Spleen (tissue), 11 donors: Measurements from ENCODE around the gene WDR72. TPM values are rescaled to one million over a fixed set of nuclear protein-coding genes. Genes with fewer than 3 reads are reported as not detected.

Experiments
- DNase-seq: peaks from one replicate; pipeline ENCODE4 v3.0.0-alpha.2; 2020
- H3K27ac ChIP-seq, 8 donors: fragments of 200-600 bp; sonication (generic) in 7 of 8; 1 replicate in 4 of 8; 2 replicates in 4 of 8; pipeline versions ENCODE4 v1.5.0 to v1.8.0; 2016 to 2021; ENCODE audit warnings: inconsistent platforms in 4 of 8, mild to moderate bottlenecking in 4 of 8, moderate library complexity in 1 of 8
- H3K27me3 ChIP-seq, 7 donors: fragments of 200-600 bp; sonication (generic) in 6 of 7; replicated peaks in 1 of 7; 1 replicate in 4 of 7; 2 replicates in 3 of 7; pipeline versions ENCODE4 v1.5.0 to v1.8.0; 2016 to 2021; ENCODE audit warnings: inconsistent platforms in 3 of 7, mild to moderate bottlenecking in 1 of 7
- H3K36me3 ChIP-seq, 6 donors: fragments of 200-600 bp; sonication (generic) in 5 of 6; 1 replicate in 4 of 6; 2 replicates in 2 of 6; pipeline versions ENCODE4 v1.5.0 to v1.8.0; 2016 to 2021; ENCODE audit warnings: inconsistent platforms in 2 of 6
- H3K4me1 ChIP-seq, 6 donors: fragments of 200-600 bp; sonication (generic) in 5 of 6; 1 replicate in 3 of 6; 2 replicates in 3 of 6; pipeline versions ENCODE4 v1.5.0 to v1.8.0; 2016 to 2021; ENCODE audit warnings: inconsistent platforms in 3 of 6
- H3K4me3 ChIP-seq, 8 donors: fragments of 200-600 bp; sonication (generic) in 7 of 8; 1 replicate in 4 of 8; 2 replicates in 4 of 8; pipeline versions ENCODE4 v1.5.0 to v1.8.0; 2016 to 2021; ENCODE audit warnings: inconsistent platforms in 4 of 8, mild to moderate bottlenecking in 4 of 8, moderate library complexity in 2 of 8
- H3K9me3 ChIP-seq, 8 donors: fragments of 200-600 bp; sonication (generic) in 7 of 8; 1 replicate in 4 of 8; 2 replicates in 4 of 8; pipeline versions ENCODE4 v1.5.0 to v1.8.0; 2016 to 2021; ENCODE audit warnings: inconsistent platforms in 4 of 8
- POLR2A ChIP-seq, 3 donors: fragments of 450-650 bp; IDR thresholded peaks; one replicate each; pipeline ENCODE4 v1.5.1; 2017; ENCODE audit warnings: antibody characterized with exemption in 3 of 3, mild to moderate bottlenecking in 1 of 3
- POLR2AphosphoS5 ChIP-seq, 3 donors: sonication (generic); formaldehyde crosslinking; IDR thresholded peaks; one replicate each; pipeline ENCODE4 v1.5.1; 2017; ENCODE audit warnings: antibody characterized with exemption in 3 of 3
- WGBS, 5 donors: extraction: QIAGEN DNeasy Blood & Tissue Kit in 3 of 5; methylation state at CpG; one replicate each; pipeline versions ENCODE4 v1.1.5 to v1.1.7; 2013 to 2018; 5-methylcytosine and 5-hydroxymethylcytosine counted together
- intact Hi-C: fragments of 100-400 bp; cut with DNase I; formaldehyde crosslinking; loops from one replicate; pipeline ENCODE4 v1.15.0; 2023; ENCODE audit warnings: low total_unique reads
- polyA plus RNA-seq, 3 donors: library from polyadenylated mRNA; stranded (reverse); fragments of 200-250 nt; gene quantifications; one replicate each; pipeline ENCODE4 v1.2.1, GENCODE V29; 2013
- small RNA-seq, 4 donors: library from RNA; depleted of rRNA; stranded (forward); fragments of <200 nt; gene quantifications; one replicate each; pipeline ENCODE3, GENCODE V24; 2016
- total RNA-seq, 7 donors: library from RNA; depleted of rRNA in 3 of 7; stranded (reverse); fragments of >200 nt in 3 of 7; fragmentation: NEBNext Ultra II Directional in 4 of 7; extraction: Animal tissue kit (Norgen Biotek cat#: 25700) in 4 of 7; gene quantifications; one replicate each; pipeline versions ENCODE4 v1.1.0 to v1.2.1, GENCODE V29; 2016 to 2021
- TF ChIP-seq, protein P1 (sequence below), 11 experiments: fragments of 200-600 bp in 7 of 11; fragments of 450-650 bp in 4 of 11; sonication (generic) in 4 of 11; IDR thresholded peaks in 8 of 11; conservative IDR thresholded peaks in 3 of 11; 1 replicate in 7 of 11; 2 replicates in 4 of 11; pipeline versions ENCODE4 v1.4.0 to v1.8.0; 2016 to 2021; ENCODE audit warnings: antibody characterized with exemption in 11 of 11, inconsistent platforms in 4 of 11, mild to moderate bottlenecking in 1 of 11
- donor health status: healthy with polysubstance abuse.
- donor health status: DM: no; HTN: no; CAD: no; lungs with moderate emphysema.
- donor health status: DM: no; HTN: no; CAD: no.
- donor health status: Bipolar disorder and iron deficiency.
- donor health status: healthy.
- donor health status: DM: no; HTN: no; CAD: no.
- donor health status: DM: yes; HTN: yes; CAD: no.

WDR72 gene
- total and polyA plus RNA-seq, 10 donors: not detected

DNA sequence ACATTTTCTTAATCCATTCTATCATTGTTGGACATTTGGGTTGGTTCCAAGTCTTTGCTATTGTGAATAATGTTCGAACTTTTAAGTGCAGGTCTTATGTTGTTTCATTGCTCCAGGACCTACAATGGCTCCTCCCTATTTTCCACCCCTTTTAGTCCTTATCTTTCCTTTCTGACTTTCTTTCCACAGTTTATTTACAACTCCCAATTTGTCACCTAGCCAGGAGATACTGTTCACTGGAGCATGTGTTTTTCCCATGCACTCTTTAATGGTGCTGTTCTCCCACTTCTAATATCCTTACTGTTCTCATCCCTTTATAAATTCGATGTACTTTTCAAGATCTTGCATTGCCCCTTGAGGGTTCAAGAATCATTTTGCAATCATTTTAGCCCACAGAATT, 290.0 kb downstream of the WDR72 start:
- Histone ChIP-seq H3K4me1 (no peaks in the 10 kb centered on the region), H3K36me3 (no peaks in the 10 kb centered on the region), H3K27ac (no peak overlapping the region), H3K9me3 (peaks cover 0 to 7% (median 0%) of the 10 kb centered on the region in 8 donors), H3K27me3 (no peaks in the 10 kb centered on the region), H3K4me3 (no peak overlapping the region)
- intact Hi-C loops: no loop called here
- no peak for TF ChIP-seq POLR2AphosphoS5 (IDR thresholded peaks at IDR 0.05)
- TF ChIP-seq, protein P1, sequence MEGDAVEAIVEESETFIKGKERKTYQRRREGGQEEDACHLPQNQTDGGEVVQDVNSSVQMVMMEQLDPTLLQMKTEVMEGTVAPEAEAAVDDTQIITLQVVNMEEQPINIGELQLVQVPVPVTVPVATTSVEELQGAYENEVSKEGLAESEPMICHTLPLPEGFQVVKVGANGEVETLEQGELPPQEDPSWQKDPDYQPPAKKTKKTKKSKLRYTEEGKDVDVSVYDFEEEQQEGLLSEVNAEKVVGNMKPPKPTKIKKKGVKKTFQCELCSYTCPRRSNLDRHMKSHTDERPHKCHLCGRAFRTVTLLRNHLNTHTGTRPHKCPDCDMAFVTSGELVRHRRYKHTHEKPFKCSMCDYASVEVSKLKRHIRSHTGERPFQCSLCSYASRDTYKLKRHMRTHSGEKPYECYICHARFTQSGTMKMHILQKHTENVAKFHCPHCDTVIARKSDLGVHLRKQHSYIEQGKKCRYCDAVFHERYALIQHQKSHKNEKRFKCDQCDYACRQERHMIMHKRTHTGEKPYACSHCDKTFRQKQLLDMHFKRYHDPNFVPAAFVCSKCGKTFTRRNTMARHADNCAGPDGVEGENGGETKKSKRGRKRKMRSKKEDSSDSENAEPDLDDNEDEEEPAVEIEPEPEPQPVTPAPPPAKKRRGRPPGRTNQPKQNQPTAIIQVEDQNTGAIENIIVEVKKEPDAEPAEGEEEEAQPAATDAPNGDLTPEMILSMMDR (IDR thresholded peaks at IDR 0.05 in 8 of 11, conservative IDR thresholded peaks at IDR 0.05 in 3 of 11): no peak
- no peak for TF ChIP-seq POLR2A (IDR thresholded peaks at IDR 0.05)
- no peak for DNase-seq
- 84 to 98% (median 90%) methylated on average over 2 of the region's 2 CpGs for WGBS, 5 donors

Small RNA genes lying within 50 kb of the gene (small RNA-seq; reads per million reads assigned to genes)
- gene RNU2-53P: 0 reads per million in 4 donors
- 0 reads per million in 4 donors for gene RNU6-449P

Other genes with a start within 250 kb of the WDR72 start
- not detected for gene UNC13C, start 218.8 kb upstream of the WDR72 start, total RNA-seq
- gene UNC13C, start 218.8 kb upstream of the WDR72 start, polyA plus RNA-seq: under 1 TPM in 1 of 3 donors, not detected in 2; 0.06 TPM